Iris pigment epithelial cell (primary cell): ENCODE data around the gene RASA4.
"Not testable (repeated sequence)": the region's sequence is repeated elsewhere in the genome, so short reads cannot be mapped to it uniquely, and the experiment has no call there.

Experiments used
- DNase-seq: peaks from one replicate; pipeline ENCODE4 v3.0.0-alpha.2; 2011; ENCODE audit warnings: low read depth

Gene RASA4

GRCh38 chr7:102542771-102543170, 73.8 kb downstream of the RASA4 start:
- not testable (repeated sequence) for DNase-seq

DNA sequence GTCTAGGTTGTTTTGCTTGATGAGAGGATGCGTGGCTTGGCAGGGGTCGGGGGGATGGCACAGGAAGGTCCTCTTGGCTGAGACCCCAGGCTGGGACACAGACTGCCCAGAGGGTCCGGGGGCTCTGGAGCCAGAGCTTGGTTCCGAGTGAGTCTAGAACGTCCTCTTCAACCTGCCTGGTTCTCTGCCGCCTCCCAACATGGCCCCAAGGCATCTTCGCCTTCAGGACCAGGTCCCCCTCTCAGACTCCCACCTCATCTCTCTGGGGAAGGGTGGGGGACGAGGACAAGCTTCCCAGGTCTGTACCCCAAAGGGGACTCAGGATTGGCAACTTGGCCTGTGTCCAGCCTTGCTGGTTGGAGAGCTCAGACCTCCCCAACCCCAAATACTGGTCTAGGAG, 74.5 kb downstream of the RASA4 start:
- DNase-seq = not testable (repeated sequence)

GRCh38 chr7:102540604-102541003, 76.0 kb downstream of the RASA4 start:
- not testable (repeated sequence) for DNase-seq

- not testable (repeated sequence) for DNase-seq
Observed at GRCh38 chr7:102535062-102535615, 81.4 kb downstream of the RASA4 start.

DNA sequence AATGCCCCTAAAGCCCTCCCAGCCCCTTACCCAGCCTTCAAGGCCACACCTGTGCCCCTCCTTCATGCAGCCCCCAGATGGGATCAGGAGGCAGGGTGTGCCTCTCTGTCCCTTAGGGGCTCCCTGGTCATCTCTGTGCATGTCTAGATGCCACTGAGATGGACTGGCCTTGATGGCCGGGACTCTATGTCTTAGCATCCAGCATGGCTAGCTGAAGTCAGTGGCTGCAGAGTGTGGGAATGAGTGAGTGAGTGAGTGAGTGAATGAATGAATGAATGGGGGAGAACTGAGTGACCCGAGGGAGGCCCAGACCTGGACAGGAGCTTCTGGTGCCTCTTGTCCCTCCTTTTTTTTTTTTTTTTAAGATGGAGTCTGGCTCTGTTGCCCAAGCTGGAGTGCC, 84.4 kb downstream of the RASA4 start:
- DNase-seq = not testable (repeated sequence)

- not testable (repeated sequence) for DNase-seq
Observed at GRCh38 chr7:102531583-102531982, 85.0 kb downstream of the RASA4 start.

- not testable (repeated sequence) for DNase-seq
Observed at GRCh38 chr7:102527822-102528793, 88.4 kb downstream of the RASA4 start.

DNA sequence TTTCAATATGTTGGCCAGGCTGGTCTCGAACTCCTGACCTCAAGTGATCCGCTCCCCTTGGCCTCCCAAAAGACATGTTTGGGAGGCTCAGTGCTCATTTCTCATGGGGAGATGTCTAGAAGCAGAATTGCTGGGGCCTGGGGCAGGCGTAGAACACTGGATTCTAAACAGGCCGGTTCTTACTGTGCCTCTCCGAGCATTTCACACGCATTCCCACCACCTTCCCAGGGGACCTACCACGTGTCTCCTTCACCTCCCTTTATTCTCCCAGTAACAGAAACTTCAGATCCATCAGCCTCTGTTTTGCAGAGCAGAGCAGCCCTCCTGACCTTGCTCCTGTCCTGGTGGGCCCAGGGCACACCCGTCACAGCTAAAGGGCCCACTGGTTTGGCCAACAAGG, 89.4 kb downstream of the RASA4 start:
- not testable (repeated sequence) for DNase-seq

DNA sequence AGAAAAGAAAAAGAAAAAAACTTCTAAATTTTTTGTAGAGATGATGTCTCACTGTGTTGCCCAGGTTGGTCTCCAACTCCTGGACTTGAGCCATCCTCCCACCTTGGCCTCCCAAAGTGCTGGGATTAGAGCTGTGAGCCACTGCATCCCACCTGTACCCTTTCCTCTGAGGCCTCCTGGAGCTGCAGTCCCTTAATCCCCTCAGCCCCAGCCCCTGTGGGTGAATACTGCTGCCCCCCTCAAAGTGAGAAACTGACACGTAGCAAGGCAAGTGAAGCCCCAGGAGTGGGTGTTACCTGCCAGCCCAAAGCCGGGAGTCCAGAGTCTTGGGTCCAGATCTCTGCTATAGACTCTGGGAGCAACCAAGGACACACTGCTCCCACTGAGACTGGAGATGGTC, 91.8 kb downstream of the RASA4 start:
- DNase-seq = not testable (repeated sequence)
